Measurements from ENCODE around the gene DSC2. TPM values are rescaled to one million over a fixed set of nuclear protein-coding genes. Genes with fewer than 3 reads are reported as not detected.

DSC2 gene
- under 0.01 TPM in 1 of 2 replicates, not detected in the other for total RNA-seq

GRCh38 chr18:31102025-31102684 is at the start of gene DSC2:
TSS of gene DSC2 (minus strand) at chr18:31102421. CDS start at chr18:31101971, 450 bp downstream.

DNA sequence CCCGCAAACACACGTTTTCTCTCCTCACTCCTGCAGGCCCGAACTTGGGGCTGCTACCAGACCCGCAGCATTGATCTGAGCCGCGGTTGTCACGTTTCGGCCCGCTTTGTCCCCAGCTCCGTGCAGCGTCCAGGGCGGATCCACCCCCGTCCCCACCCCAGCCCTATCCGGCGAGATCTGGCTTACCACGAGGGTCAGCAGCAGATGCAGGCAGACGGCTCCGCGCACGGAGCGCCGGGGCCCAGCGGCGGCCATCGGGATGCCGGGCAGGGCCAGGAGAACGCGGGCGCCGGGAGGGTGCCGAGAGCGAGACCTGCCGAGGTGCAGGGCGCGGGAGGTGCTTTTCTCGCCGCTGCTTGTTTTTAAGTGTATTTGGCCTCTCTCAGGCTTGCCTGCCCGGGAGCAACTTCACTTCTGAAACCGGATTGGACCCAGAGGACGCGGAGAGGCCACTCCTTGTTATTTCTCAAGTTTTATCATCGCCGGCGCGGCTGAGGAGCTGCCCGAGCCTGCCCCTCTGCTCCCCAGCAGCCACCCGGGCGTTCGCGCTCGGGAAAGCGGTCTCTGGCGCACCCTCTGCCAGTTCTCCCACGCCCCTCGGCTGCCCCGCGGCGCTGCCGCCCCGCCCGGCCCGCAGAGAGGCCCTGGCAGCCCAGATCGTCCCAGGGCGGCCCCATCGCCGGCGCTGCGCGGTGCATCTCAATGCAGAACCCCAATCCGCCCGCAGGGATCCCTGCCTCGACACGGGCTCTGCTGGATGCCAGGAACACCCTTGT is 59.6 kb downstream of the DSC2 start, which contains the start of gene DSC3:
Gene DSC3, minus strand, starts transcription at position 337 of the 776 bp plus-strand sequence. Its CDS starts 82 bp downstream, at position 255.

Other genes starting within 250 kb of the DSC2 start
- under 0.01 and 0.14 TPM in 2 replicates for gene DSC3, start 59.7 kb downstream of the DSC2 start, total RNA-seq
- under 0.01 TPM in 1 of 2 replicates, not detected in the other for gene DSC1, start 60.4 kb upstream of the DSC2 start, total RNA-seq
- not detected in 2 replicates for gene DSG1, start 215.7 kb upstream of the DSC2 start, total RNA-seq